HepG2 (cell line): ENCODE measurements around the gene ODC1. TPM values are rescaled to one million over a fixed set of nuclear protein-coding genes. Genes with fewer than 3 reads are reported as not detected.

ENCODE experiments used
- FOSL2 ChIP-seq: sonication (generic); formaldehyde crosslinking; IDR thresholded peaks from 2 replicates; pipeline ENCODE4 v1.4.0; 2020; ENCODE audit warnings: missing genetic modification reagents
- GATAD1 ChIP-seq: IDR thresholded peaks from 2 replicates; pipeline ENCODE4 v1.6.1; 2016; ENCODE audit warnings: missing genetic modification reagents, missing compliant biosample characterization
- GFI1 ChIP-seq: sonication (generic); formaldehyde crosslinking; IDR thresholded peaks from 2 replicates; pipeline ENCODE4 v1.5.0; 2020; ENCODE audit warnings: missing genetic modification reagents, mild to moderate bottlenecking, borderline replicate concordance
- PAF1 ChIP-seq: IDR thresholded peaks from 2 replicates; pipeline ENCODE4 v1.6.1; 2016; ENCODE audit warnings: missing genetic modification reagents, missing compliant biosample characterization
- SMAD3 ChIP-seq: sonication (generic); formaldehyde crosslinking; IDR thresholded peaks from 2 replicates; pipeline ENCODE4 v1.4.0; 2020; ENCODE audit warnings: missing genetic modification reagents
- STAG1 ChIP-seq: sonication (generic); formaldehyde crosslinking; IDR thresholded peaks from 2 replicates; pipeline ENCODE4 v1.4.0; 2020; ENCODE audit warnings: missing genetic modification reagents
- TBP ChIP-seq: sonication (generic); formaldehyde crosslinking; IDR thresholded peaks from 2 replicates; pipeline ENCODE4 v1.5.0; 2020; ENCODE audit warnings: missing genetic modification reagents
- ZFP36 ChIP-seq: fragments of 150-350 bp; IDR thresholded peaks from 2 replicates; pipeline ENCODE4 v1.6.1; 2018; ENCODE audit warnings: borderline replicate concordance, low read length, low read depth; ENCODE audit not compliant: partially characterized antibody
- ZNF749 ChIP-seq: sonication (generic); formaldehyde crosslinking; IDR thresholded peaks from 2 replicates; pipeline ENCODE4 v1.8.0; 2022; ENCODE audit warnings: mild to moderate bottlenecking, missing genetic modification reagents, moderate library complexity, borderline replicate concordance
- ZSCAN21 ChIP-seq: sonication (generic); formaldehyde crosslinking; IDR thresholded peaks from 2 replicates; pipeline ENCODE4 v1.8.0; 2022; ENCODE audit warnings: mild to moderate bottlenecking, missing genetic modification reagents, moderate library complexity, borderline replicate concordance
- polyA plus RNA-seq, 8 experiments: library from polyadenylated mRNA; depleted of rRNA in 3 of 8; stranded (reverse) in 7 of 8; unstranded in 1 of 8; fragments of >200 nt; fragmentation: Illumina TruSeq in 4 of 8; extraction: Trizol in 4 of 8; gene quantifications; 2 replicates each; pipeline versions ENCODE4 v1.2.1 to v1.2.3, GENCODE V29; 2011 to 2016; ENCODE audit warnings: low read depth in 4 of 8, missing spikeins in 1 of 8, mixed read lengths in 1 of 8; ENCODE audit not compliant: insufficient read depth in 1 of 8
- total RNA-seq, 5 experiments: library from RNA; depleted of rRNA; stranded (reverse); fragments of >200 nt; fragmentation: Illumina TruSeq; extraction: Trizol; gene quantifications; 2 replicates each; pipeline ENCODE4 v1.2.3, GENCODE V29; 2016; ENCODE audit warnings: low read depth in 1 of 5
- TF ChIP-seq, protein P1 (sequence below): sonication (generic); formaldehyde crosslinking; IDR thresholded peaks from 2 replicates; pipeline ENCODE4 v1.4.0; 2020; ENCODE audit warnings: missing genetic modification reagents
- TF ChIP-seq, protein P2 (sequence below): sonication (generic); formaldehyde crosslinking; IDR thresholded peaks from 2 replicates; pipeline ENCODE4 v1.4.0; 2020; ENCODE audit warnings: missing genetic modification reagents, borderline replicate concordance
- TF ChIP-seq, protein P3 (sequence below): sonication (generic); formaldehyde crosslinking; IDR thresholded peaks from 2 replicates; pipeline ENCODE4 v1.4.0; 2020; ENCODE audit warnings: missing genetic modification reagents
- TF ChIP-seq, protein P4 (sequence below): IDR thresholded peaks from 2 replicates; pipeline ENCODE4 v1.6.1; 2016; ENCODE audit warnings: low read depth, control low read depth

The ODC1 gene
- total and polyA plus RNA-seq, 2 of the 13 experiments (the other 11 are each of a cell fraction or from before 2014, with no cell fraction given) = 142 to 371 TPM

DNA sequence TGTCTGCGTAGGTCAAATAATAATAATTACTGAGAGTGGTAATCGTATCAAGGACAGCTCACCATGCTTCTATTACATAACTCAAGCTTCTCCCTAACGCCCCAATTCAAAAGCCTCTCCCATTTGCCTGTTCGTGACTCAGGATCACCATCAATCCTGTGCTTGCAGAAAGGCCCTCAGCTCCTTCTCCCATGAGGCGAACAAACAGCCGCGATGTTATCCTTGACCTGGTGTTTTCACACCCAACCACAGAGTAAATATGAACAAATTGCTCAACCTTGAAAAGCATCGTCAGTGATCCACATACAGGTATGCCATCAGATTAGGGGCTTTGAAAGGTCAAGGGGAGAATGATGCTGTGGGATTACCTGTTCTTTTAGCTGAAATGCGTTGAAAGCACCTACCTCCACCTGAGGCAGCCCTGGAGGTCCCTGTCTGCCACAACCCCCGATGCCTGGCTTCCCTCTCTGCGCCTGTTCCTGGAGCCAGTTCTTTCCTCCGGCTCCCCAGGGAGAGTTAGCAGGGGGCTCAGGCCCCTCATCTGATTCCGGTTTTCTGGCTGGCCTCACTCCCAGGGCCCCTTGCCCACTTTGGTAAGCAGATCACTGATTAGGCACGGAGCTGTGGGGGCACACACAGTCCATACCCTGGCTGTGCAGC lies 39.1 kb upstream of the ODC1 start (continued):
- TF ChIP-seq, protein P1, sequence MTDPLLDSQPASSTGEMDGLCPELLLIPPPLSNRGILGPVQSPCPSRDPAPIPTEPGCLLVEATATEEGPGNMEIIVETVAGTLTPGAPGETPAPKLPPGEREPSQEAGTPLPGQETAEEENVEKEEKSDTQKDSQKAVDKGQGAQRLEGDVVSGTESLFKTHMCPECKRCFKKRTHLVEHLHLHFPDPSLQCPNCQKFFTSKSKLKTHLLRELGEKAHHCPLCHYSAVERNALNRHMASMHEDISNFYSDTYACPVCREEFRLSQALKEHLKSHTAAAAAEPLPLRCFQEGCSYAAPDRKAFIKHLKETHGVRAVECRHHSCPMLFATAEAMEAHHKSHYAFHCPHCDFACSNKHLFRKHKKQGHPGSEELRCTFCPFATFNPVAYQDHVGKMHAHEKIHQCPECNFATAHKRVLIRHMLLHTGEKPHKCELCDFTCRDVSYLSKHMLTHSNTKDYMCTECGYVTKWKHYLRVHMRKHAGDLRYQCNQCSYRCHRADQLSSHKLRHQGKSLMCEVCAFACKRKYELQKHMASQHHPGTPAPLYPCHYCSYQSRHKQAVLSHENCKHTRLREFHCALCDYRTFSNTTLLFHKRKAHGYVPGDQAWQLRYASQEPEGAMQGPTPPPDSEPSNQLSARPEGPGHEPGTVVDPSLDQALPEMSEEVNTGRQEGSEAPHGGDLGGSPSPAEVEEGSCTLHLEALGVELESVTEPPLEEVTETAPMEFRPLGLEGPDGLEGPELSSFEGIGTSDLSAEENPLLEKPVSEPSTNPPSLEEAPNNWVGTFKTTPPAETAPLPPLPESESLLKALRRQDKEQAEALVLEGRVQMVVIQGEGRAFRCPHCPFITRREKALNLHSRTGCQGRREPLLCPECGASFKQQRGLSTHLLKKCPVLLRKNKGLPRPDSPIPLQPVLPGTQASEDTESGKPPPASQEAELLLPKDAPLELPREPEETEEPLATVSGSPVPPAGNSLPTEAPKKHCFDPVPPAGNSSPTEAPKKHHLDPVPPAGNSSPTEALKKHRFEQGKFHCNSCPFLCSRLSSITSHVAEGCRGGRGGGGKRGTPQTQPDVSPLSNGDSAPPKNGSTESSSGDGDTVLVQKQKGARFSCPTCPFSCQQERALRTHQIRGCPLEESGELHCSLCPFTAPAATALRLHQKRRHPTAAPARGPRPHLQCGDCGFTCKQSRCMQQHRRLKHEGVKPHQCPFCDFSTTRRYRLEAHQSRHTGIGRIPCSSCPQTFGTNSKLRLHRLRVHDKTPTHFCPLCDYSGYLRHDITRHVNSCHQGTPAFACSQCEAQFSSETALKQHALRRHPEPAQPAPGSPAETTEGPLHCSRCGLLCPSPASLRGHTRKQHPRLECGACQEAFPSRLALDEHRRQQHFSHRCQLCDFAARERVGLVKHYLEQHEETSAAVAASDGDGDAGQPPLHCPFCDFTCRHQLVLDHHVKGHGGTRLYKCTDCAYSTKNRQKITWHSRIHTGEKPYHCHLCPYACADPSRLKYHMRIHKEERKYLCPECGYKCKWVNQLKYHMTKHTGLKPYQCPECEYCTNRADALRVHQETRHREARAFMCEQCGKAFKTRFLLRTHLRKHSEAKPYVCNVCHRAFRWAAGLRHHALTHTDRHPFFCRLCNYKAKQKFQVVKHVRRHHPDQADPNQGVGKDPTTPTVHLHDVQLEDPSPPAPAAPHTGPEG (CRISPR knock-in tag) = 0 out of 2 replicates have a peak, but pooled peaks have one; percentile 28
- TF ChIP-seq PAF1 (CRISPR knock-in tag) (no peak), GFI1 (CRISPR knock-in tag) (peak; percentile 61), FOSL2 (CRISPR knock-in tag) (peak; percentile 87), ZFP36 (no peak), ZSCAN21 (CRISPR knock-in tag) (peak; percentile 35; the same call in 1 of the 2 replicates), ZNF749 (no peak), GATAD1 (CRISPR knock-in tag) (peak; percentile 76), SMAD3 (peak; percentile 93), STAG1 (CRISPR knock-in tag) (0 out of 2 replicates have a peak, but pooled peaks have one; percentile 8), TBP (no peak)
- TF ChIP-seq, protein P2, sequence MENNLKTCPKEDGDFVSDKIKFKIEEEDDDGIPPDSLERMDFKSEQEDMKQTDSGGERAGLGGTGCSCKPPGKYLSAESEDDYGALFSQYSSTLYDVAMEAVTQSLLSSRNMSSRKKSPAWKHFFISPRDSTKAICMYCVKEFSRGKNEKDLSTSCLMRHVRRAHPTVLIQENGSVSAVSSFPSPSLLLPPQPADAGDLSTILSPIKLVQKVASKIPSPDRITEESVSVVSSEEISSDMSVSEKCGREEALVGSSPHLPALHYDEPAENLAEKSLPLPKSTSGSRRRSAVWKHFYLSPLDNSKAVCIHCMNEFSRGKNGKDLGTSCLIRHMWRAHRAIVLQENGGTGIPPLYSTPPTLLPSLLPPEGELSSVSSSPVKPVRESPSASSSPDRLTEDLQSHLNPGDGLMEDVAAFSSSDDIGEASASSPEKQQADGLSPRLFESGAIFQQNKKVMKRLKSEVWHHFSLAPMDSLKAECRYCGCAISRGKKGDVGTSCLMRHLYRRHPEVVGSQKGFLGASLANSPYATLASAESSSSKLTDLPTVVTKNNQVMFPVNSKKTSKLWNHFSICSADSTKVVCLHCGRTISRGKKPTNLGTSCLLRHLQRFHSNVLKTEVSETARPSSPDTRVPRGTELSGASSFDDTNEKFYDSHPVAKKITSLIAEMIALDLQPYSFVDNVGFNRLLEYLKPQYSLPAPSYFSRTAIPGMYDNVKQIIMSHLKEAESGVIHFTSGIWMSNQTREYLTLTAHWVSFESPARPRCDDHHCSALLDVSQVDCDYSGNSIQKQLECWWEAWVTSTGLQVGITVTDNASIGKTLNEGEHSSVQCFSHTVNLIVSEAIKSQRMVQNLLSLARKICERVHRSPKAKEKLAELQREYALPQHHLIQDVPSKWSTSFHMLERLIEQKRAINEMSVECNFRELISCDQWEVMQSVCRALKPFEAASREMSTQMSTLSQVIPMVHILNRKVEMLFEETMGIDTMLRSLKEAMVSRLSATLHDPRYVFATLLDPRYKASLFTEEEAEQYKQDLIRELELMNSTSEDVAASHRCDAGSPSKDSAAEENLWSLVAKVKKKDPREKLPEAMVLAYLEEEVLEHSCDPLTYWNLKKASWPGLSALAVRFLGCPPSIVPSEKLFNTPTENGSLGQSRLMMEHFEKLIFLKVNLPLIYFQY (CRISPR knock-in tag) = 0 out of 2 replicates have a peak, but pooled peaks have one; percentile 32
- TF ChIP-seq, protein P3, sequence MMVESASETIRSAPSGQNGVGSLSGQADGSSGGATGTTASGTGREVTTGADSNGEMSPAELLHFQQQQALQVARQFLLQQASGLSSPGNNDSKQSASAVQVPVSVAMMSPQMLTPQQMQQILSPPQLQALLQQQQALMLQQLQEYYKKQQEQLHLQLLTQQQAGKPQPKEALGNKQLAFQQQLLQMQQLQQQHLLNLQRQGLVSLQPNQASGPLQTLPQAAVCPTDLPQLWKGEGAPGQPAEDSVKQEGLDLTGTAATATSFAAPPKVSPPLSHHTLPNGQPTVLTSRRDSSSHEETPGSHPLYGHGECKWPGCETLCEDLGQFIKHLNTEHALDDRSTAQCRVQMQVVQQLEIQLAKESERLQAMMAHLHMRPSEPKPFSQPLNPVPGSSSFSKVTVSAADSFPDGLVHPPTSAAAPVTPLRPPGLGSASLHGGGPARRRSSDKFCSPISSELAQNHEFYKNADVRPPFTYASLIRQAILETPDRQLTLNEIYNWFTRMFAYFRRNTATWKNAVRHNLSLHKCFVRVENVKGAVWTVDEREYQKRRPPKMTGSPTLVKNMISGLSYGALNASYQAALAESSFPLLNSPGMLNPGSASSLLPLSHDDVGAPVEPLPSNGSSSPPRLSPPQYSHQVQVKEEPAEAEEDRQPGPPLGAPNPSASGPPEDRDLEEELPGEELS (CRISPR knock-in tag) = peak; percentile 95
- TF ChIP-seq, protein P4, sequence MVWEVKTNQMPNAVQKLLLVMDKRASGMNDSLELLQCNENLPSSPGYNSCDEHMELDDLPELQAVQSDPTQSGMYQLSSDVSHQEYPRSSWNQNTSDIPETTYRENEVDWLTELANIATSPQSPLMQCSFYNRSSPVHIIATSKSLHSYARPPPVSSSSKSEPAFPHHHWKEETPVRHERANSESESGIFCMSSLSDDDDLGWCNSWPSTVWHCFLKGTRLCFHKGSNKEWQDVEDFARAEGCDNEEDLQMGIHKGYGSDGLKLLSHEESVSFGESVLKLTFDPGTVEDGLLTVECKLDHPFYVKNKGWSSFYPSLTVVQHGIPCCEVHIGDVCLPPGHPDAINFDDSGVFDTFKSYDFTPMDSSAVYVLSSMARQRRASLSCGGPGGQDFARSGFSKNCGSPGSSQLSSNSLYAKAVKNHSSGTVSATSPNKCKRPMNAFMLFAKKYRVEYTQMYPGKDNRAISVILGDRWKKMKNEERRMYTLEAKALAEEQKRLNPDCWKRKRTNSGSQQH (CRISPR knock-in tag) = 0 out of 2 replicates have a peak, but pooled peaks have one; percentile 9
